ENCODE measurements around the gene STXBP2.

The STXBP2 gene

DNA sequence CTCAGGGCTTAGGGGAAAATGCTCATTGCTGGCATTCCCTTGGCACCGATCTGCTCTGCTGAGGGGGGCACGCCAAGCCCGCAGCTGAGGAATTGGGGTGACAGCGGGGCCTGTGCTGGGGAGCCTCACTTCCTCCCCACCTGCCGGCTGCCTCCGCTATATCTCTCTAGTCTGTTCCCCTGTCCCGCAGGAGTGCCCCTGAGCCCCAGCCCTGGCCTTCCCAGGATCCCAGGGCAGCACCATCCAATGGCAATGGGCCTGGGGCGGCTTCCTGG is 9.5 kb downstream of the STXBP2 start:
- TF ChIP-seq TAF1 (IDR thresholded peaks at IDR 0.05; ENCODE audit: borderline replicate concordance, low read depth, low read length) (no peak), POLR2AphosphoS5 (IDR thresholded peaks at IDR 0.05; ENCODE audit: low read depth, low read length) (no peak), POLR2A (IDR thresholded peaks at IDR 0.05; ENCODE audit: low read depth, low read length) (no peak)
- DNase-seq (ENCODE audit: insufficient read length) (no peak), FAIRE-seq (no peak)

DNA sequence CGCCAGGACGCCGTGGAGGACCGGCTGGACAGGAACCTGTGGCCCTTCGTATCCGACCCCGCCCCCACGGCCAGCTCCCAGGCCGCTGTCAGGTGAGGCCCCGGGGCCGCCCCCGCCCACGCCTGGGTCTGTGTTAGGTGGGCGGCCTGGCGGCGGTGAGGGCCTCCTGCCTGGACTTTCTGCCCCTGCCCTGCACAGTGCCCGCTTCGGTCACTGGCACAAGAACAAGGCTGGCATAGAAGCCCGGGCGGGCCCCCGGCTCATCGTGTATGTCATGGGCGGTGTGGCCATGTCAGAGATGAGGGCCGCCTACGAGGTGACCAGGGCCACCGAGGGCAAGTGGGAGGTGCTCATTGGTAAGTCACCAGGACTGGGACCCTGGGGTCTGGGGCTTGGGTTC is 10.2 kb downstream of the STXBP2 start:
- no peak for FAIRE-seq
- TF ChIP-seq TAF1 (IDR thresholded peaks at IDR 0.05; ENCODE audit: borderline replicate concordance, low read depth, low read length) (no peak), POLR2AphosphoS5 (IDR thresholded peaks at IDR 0.05; ENCODE audit: low read depth, low read length) (no peak), POLR2A (IDR thresholded peaks at IDR 0.05; ENCODE audit: low read depth, low read length) (no peak)
- no peak for DNase-seq (ENCODE audit: insufficient read length)

DNA sequence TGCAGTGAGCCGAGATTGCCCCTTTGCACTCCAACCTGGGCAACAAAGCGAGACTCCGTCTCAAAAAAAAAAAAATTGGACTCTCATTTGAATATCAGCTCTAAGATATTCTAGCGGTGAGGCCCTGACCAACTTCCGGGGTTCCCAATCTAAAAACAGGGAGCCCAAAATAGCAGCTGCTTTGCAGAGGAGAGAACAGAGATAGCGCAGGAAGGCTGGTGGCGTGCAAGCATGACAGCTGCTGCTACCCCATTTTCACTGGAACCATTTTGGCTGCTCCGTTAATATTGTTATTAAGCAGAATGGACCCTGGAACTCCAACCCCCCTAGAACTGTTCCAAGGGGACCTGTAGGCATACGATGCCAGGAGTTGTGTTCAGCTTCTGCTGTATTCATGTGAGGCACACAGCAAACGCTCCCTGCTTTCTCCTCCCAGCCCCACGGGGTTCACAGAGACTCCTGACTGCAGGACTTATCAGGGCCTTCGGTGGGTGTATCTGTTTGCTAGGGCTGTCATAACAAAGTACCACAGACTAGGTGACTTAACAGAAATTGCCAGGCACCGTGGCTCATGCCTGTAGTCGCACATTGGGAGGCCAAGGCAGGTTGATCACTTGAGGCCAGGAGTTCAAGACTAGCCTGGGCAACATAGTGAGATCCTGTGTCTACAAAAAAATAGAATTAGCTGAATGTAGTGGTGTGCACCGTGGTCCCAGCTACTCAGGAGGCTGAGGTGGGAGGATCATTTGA is 11.5 kb downstream of the STXBP2 start:
- TF ChIP-seq POLR2AphosphoS5 (IDR thresholded peaks at IDR 0.05; ENCODE audit: low read depth, low read length) (no peak; the same call in 1 of the 2 replicates), POLR2A (IDR thresholded peaks at IDR 0.05; ENCODE audit: low read depth, low read length) (no peak; the same call in 1 of the 2 replicates), TAF1 (IDR thresholded peaks at IDR 0.05; ENCODE audit: borderline replicate concordance, low read depth, low read length) (no peak)
- FAIRE-seq (peak; percentile 40), DNase-seq (ENCODE audit: insufficient read length) (peak; percentile 16)

- DNase-seq (ENCODE audit: insufficient read length) = no peak
- no peak for FAIRE-seq
- no peak for TF ChIP-seq POLR2A (IDR thresholded peaks at IDR 0.05; ENCODE audit: low read depth, low read length)
Observed at GRCh38 chr19:7650148-7650547, 13.2 kb downstream of the STXBP2 start.

DNA sequence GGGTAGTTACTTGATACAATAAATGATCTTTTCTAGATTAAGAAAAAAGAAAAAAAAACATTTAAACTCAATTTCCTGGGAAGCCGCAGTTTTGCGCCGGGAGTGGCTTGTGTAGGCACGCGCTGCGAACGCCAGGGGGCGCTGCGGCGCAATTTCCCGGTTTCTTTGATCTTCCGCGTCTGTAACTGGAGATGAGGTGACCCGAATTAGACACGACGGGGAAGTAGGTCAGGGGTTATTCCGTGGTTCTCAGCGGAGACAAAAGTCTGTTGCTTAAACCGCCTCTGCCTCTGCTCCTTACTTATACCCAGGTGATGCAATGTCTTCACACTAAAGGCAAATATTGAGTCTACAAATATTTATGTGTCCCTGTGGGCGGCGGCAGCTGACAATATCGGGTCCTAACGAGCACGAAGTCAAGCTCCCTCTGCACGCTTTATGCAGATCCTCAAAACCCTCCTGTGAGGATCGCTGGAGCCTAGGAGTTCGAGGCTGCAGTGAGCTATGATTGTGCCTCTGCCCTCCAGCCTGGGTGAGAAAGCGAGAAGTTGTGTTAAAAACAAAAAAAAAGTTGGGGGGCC is 15.2 kb downstream of the STXBP2 start:
- FAIRE-seq (peak; percentile 86), DNase-seq (ENCODE audit: insufficient read length) (peak; percentile 77)
- no peak for TF ChIP-seq TAF1 (IDR thresholded peaks at IDR 0.05; ENCODE audit: borderline replicate concordance, low read depth, low read length)
- TF ChIP-seq POLR2A (IDR thresholded peaks at IDR 0.05; ENCODE audit: low read depth, low read length) = no peak
- no peak for TF ChIP-seq POLR2AphosphoS5 (IDR thresholded peaks at IDR 0.05; ENCODE audit: low read depth, low read length)

DNA sequence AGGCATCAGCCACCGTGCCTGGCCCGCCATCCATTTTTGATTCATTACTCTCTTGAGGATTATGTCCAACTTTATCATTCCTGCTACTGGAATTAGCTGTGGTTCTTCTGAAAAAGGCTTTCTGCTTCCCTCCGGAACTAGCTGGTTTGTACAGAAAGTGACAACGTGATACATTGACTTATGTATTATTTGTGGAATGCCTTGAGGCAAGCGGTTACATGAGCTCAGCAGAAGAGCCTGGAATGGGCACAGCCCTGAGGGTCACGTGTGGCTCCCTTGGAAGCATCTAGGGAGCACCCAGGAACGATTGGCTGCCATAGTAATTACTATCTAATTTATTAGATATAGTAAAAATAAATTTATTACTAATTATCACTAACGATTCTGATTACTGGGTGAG is 17.5 kb downstream of the STXBP2 start:
- no peak for DNase-seq (ENCODE audit: insufficient read length)

DNA sequence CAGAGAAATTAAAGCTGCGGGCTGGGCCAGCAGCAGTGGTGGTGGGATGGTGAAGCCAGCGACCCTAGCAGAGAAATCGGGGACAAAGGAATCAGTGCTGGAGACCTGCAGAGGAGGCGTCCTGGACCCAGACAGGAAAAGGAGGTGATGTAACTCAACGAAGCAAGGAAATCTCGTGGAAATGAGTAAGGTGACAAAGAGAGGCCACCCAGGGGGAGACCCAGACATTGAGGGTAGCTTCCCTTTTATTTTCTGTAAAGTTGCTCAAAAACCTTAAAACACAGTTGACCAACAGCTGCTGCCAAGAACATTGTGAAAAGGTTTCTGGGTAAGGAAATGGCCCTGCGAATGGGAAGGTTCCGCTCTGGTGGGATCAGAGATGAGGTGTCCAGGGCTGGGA is 18.7 kb downstream of the STXBP2 start:
- TF ChIP-seq POLR2AphosphoS5 (IDR thresholded peaks at IDR 0.05; ENCODE audit: low read depth, low read length) (no peak), TAF1 (IDR thresholded peaks at IDR 0.05; ENCODE audit: borderline replicate concordance, low read depth, low read length) (no peak), POLR2A (IDR thresholded peaks at IDR 0.05; ENCODE audit: low read depth, low read length) (no peak)
- no peak for FAIRE-seq
- no peak for DNase-seq (ENCODE audit: insufficient read length)

More for the DNA sequence above, 17.5 kb downstream of the STXBP2 start:
- TF ChIP-seq TAF1 (IDR thresholded peaks at IDR 0.05; ENCODE audit: borderline replicate concordance, low read depth, low read length) = no peak
- TF ChIP-seq POLR2A (IDR thresholded peaks at IDR 0.05; ENCODE audit: low read depth, low read length) = no peak
- no peak for TF ChIP-seq POLR2AphosphoS5 (IDR thresholded peaks at IDR 0.05; ENCODE audit: low read depth, low read length)
- no peak for FAIRE-seq

GRCh38 chr19:7657131-7657751 is 20.3 kb downstream of the STXBP2 start:
- no peak for DNase-seq (ENCODE audit: insufficient read length)
- FAIRE-seq = no peak
- TF ChIP-seq POLR2AphosphoS5 (IDR thresholded peaks at IDR 0.05; ENCODE audit: low read depth, low read length) (no peak), TAF1 (IDR thresholded peaks at IDR 0.05; ENCODE audit: borderline replicate concordance, low read depth, low read length) (no peak), POLR2A (IDR thresholded peaks at IDR 0.05; ENCODE audit: low read depth, low read length) (no peak)

GRCh38 chr19:7658219-7658686 is 21.3 kb downstream of the STXBP2 start:
- TF ChIP-seq TAF1 (IDR thresholded peaks at IDR 0.05; ENCODE audit: borderline replicate concordance, low read depth, low read length) (no peak), POLR2A (IDR thresholded peaks at IDR 0.05; ENCODE audit: low read depth, low read length) (peak; percentile 43; the same call in 1 of the 2 replicates)
- FAIRE-seq (peak; percentile 83), DNase-seq (ENCODE audit: insufficient read length) (peak; percentile 88)

- DNase-seq (ENCODE audit: insufficient read length) = no peak
- no peak for TF ChIP-seq POLR2A (IDR thresholded peaks at IDR 0.05; ENCODE audit: low read depth, low read length)
- no peak for TF ChIP-seq POLR2AphosphoS5 (IDR thresholded peaks at IDR 0.05; ENCODE audit: low read depth, low read length)
- no peak for TF ChIP-seq TAF1 (IDR thresholded peaks at IDR 0.05; ENCODE audit: borderline replicate concordance, low read depth, low read length)
- no peak for FAIRE-seq
Observed at GRCh38 chr19:7661744-7662538, 25.0 kb downstream of the STXBP2 start.

DNA sequence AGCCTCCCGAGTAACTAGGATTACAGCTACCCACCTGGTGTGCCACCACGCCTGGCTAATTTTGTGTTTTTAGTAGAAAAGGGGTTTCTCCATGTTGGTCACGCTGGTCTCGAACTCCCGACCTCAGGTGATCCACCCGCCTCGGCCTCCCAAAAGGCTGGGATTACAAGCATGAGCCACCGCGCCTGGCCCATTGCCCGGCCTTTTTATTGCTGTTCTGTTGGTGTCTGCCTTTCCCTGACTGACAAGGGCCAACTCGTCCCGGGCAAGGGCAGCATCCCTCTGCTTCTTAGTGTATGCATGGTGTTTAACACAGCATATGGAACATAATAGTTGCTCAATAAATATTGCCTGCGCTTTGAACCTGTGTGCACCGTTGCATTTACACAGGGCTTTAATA is 25.7 kb downstream of the STXBP2 start:
- DNase-seq (ENCODE audit: insufficient read length) (no peak), FAIRE-seq (no peak)
- TF ChIP-seq POLR2A (IDR thresholded peaks at IDR 0.05; ENCODE audit: low read depth, low read length) = no peak
- no peak for TF ChIP-seq POLR2AphosphoS5 (IDR thresholded peaks at IDR 0.05; ENCODE audit: low read depth, low read length)
- TF ChIP-seq TAF1 (IDR thresholded peaks at IDR 0.05; ENCODE audit: borderline replicate concordance, low read depth, low read length) = no peak
